Pancreas (tissue), 10 donors: ENCODE results near the gene CFAP69. TPM values are rescaled to one million over a fixed set of nuclear protein-coding genes. Genes with fewer than 3 reads are reported as not detected.

Source experiments
- ATAC-seq, 4 donors: fragments of 200-7000 bp; cut with Tn5 transposase; one replicate each; pipeline versions ENCODE4 v1.8.0 to v1.9.1; 2020; ENCODE audit warnings: mild to moderate bottlenecking in 4 of 4, moderate library complexity in 4 of 4
- DNase-seq, 6 donors: peaks; one replicate each; pipeline ENCODE4 v3.0.0-alpha.2; 2020
- FAIRE-seq: peaks from 2 replicates; lab custom pipeline; 2012; peaks lifted over from hg19 to GRCh38; lab: Jason Lieb, UNC
- H3K27ac ChIP-seq, 4 donors: fragments of 200-600 bp; sonication (generic); 1 replicate in 3 of 4; 2 replicates in 1 of 4; pipeline versions ENCODE4 v1.5.0 to v1.8.0; 2020
- H3K27me3 ChIP-seq, 4 donors: fragments of 200-600 bp; one replicate each; pipeline ENCODE4 v1.8.0; 2021
- H3K36me3 ChIP-seq, 3 donors: fragments of 200-600 bp; sonication (generic) in 1 of 3; one replicate each; pipeline versions ENCODE4 v1.5.0 to v1.8.0; 2020 to 2021
- H3K4me1 ChIP-seq, 3 donors: fragments of 200-600 bp; one replicate each; pipeline ENCODE4 v1.8.0; 2021
- H3K4me3 ChIP-seq, 4 donors: fragments of 200-600 bp; sonication (generic) in 2 of 4; one replicate each; pipeline versions ENCODE4 v1.5.0 to v1.8.0; 2020 to 2021
- H3K9me3 ChIP-seq, 4 donors: fragments of 200-600 bp; one replicate each; pipeline ENCODE4 v1.8.0; 2021
- CTCF ChIP-seq, 4 donors: fragments of 200-600 bp; sonication (generic) in 3 of 4; IDR thresholded peaks; one replicate each; pipeline versions ENCODE4 v1.5.0 to v1.8.0; 2021; ENCODE audit warnings: antibody characterized with exemption in 4 of 4
- WGBS, 2 donors: extraction: QIAGEN DNeasy Blood & Tissue Kit; methylation state at CpG; one replicate each; pipeline ENCODE4 v1.1.7; 2013; 5-methylcytosine and 5-hydroxymethylcytosine counted together
- intact Hi-C, 3 donors: fragments of 100-400 bp; cut with DNase I; formaldehyde crosslinking; loops; one replicate each; pipeline versions ENCODE4 v1.11.1 to v1.14.2; 2022
- polyA plus RNA-seq, 2 donors: library from polyadenylated mRNA; stranded (reverse); fragments of 200-250 nt; gene quantifications; one replicate each; pipeline ENCODE4 v1.2.3, GENCODE V29; 2013
- total RNA-seq, 6 donors: library from RNA; stranded (reverse); fragmentation: NEBNext Ultra II Directional in 4 of 6; extraction: Animal tissue kit (Norgen Biotek cat#: 25700) in 4 of 6; gene quantifications; one replicate each; pipeline versions ENCODE4 v1.2.1 to v1.2.4, GENCODE V29; 2021 to 2023
- donor health status: healthy with polysubstance abuse.
- donor health status: DM: no; HTN: no; CAD: no; lungs with moderate emphysema.
- donor health status: DM: no; HTN: no; CAD: no.
- donor health status: control.
- donor health status: control.
- donor health status: Bipolar disorder and iron deficiency.
- donor health status: DM: yes; HTN: yes; CAD: no.
- donor health status: DM: no; HTN: no; CAD: no.
- donor health status: DM: no; HTN: no; CAD: no.
- donor health status: DM: yes; HTN: yes; CAD: no.

The CFAP69 gene
- total and polyA plus RNA-seq, 8 donors: 2.6 to 12.8 (median 4.1) TPM

DNA sequence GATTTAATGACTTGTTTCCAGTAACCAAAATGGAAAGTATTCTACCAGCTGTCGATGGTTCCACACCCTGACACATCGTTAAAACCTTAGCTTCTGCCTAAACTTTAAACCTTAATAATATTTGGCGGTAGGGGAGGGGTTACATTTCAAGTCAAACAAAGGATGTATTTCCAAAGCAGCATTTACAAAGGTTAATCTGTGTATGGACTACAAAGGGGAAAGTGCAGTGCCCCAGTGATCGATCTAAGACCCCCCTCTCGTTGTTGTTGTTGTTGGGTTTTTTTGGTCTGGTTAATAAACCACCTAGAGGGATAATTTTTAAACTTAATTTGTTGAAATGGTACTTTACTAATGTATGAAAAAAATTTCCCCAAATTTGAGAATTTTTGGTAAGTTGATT, 34.5 kb upstream of the CFAP69 start:
- peak overlapping the region in 1 of 4 donors; percentile 87 for H3K4me3 ChIP-seq

DNA sequence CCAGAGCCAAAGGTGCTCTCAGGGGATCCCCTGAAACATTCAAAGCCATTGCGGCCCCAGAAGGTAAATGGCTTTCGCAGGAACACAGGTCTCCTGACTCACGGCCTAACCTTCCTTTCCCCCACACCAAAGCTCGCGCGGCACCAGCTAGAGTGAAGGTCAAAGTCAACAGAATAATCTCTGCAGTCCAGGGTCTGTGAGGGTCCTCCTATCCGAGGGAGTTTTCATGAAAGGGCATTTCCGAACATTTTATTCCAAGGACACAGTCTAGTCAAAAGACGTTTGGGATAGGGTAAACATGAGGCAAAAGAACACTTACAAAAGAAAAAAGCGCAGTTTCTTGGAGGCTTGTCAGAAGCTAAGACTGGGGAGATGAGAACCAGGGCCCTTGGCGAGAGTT, 34.0 kb upstream of the CFAP69 start:
- intact Hi-C loops: no loop called here
- no peaks in the 10 kb centered on the region for H3K36me3 ChIP-seq
- ATAC-seq: peak; percentile 22 to 49 (median 38)
- TF ChIP-seq CTCF (IDR thresholded peaks at IDR 0.05): no peak
- no peak for FAIRE-seq
- peak overlapping the region; percentile 55 to 87 (median 76) for H3K4me3 ChIP-seq
- peaks cover 0 to 8% (median 5%) of the 10 kb centered on the region in 3 donors for H3K4me1 ChIP-seq
- no peaks in the 10 kb centered on the region for H3K27me3 ChIP-seq
- peak overlapping the region; percentile 67 to 91 (median 81) for H3K27ac ChIP-seq
- WGBS, 2 donors: 7 to 15% methylated on average over 11 of the region's 11 CpGs
- peak in 5 of 6 donors; percentile 11 to 66 (median 29) for DNase-seq
- H3K9me3 ChIP-seq: no peaks in the 10 kb centered on the region

More for the DNA sequence above, 34.5 kb upstream of the CFAP69 start:
- H3K9me3 ChIP-seq: no peaks in the 10 kb centered on the region
- intact Hi-C loops: no loop called here
- WGBS, 2 donors: 83 to 84% methylated on average over 5 of the region's 5 CpGs
- H3K36me3 ChIP-seq: no peaks in the 10 kb centered on the region
- H3K4me1 ChIP-seq: peaks cover 0 to 8% (median 5%) of the 10 kb centered on the region in 3 donors
- FAIRE-seq: no peak
- no peak for DNase-seq
- no peak for ATAC-seq
- H3K27ac ChIP-seq: peak overlapping the region in 2 of 4 donors; percentile 89 to 91
- no peaks in the 10 kb centered on the region for H3K27me3 ChIP-seq
- no peak for TF ChIP-seq CTCF (IDR thresholded peaks at IDR 0.05)

DNA sequence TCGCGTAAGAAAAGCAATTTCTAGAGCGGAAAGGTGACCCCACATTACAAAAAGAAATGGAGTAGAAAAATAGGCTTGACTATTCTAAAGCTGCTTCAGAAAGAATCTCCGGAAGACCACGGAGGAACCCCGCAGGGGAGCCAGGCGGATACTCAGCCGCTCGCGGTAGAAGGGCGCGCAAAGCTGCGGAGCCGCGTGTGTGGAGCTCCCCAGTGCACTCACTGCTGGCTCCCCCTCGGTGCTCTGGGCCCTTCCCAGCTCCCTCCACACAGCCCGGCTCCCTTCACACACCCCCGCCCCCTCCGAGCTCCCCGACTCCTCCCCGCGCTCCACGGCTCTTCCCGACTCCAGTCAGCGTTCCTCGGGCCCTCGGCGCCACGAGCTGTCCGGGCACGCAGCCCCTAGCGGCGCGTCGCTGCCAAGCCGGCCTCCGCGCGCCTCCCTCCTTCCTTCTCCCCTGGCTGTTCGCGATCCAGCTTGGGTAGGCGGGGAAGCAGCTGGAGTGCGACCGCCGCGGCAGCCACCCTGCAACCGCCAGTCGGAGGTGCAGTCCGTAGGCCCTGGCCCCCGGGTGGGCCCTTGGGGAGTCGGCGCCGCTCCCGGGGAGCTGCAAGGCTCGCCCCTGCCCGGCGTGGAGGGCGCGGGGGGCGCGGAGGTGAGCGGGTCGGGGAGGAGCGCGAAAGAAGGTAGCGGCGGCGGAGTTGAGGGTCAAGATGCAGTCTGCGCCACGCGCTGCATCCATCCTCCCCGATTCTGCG, 33.4 kb upstream of the CFAP69 start, which contains the start of gene STEAP2:
STEAP2 (plus strand) TSS at position 350 of the 758 bp plus-strand sequence. CDS start 13,343 bp downstream, outside the sequence.
- Histone ChIP-seq H3K27ac (peak within 1 kb of the TSS; percentile 67 to 91 (median 81)), H3K4me3 (peak within 1 kb of the TSS; percentile 55 to 87 (median 76)), H3K27me3 (no peaks in the 10 kb centered on the region), H3K9me3 (no peaks in the 10 kb centered on the region), H3K4me1 (peaks cover 0 to 8% (median 5%) of the 10 kb centered on the region in 3 donors), H3K36me3 (no peaks in the 10 kb centered on the region)
- peak; percentile 96 to 98 (median 98) for ATAC-seq
- DNase-seq: peak; percentile 93 to 96 (median 94)
- no peak for FAIRE-seq
- TF ChIP-seq CTCF (IDR thresholded peaks at IDR 0.05): peak; percentile 31 to 68 (median 53)
- intact Hi-C loops: no loop called here
- WGBS, 2 donors: 1% methylated on average over 72 to 73 of the region's 73 CpGs

DNA sequence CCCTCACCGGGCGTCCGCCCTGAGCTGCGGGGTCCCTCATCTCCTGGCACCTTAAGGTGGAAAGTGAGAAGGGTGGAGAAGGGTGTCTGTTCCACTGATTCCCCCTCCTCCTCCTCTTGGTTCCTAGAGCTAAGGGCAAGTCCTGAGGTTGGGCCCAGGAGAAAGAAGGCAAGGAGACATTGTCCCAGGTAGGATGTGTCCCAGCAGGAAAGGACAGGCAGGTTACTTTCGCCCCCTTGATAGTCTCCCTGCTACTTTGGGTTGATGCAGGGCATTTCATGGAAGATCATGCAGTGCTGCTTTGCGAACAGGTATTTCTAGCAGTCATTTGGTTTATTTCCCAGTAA, 32.9 kb upstream of the CFAP69 start:
- no peak for FAIRE-seq
- intact Hi-C loops: no loop called here

More for the DNA sequence above, 32.9 kb upstream of the CFAP69 start:
- no peak for ATAC-seq
- TF ChIP-seq CTCF (IDR thresholded peaks at IDR 0.05): no peak
- H3K36me3 ChIP-seq: no peaks in the 10 kb centered on the region
- no peaks in the 10 kb centered on the region for H3K9me3 ChIP-seq
- 3 to 6% methylated on average over 6 of the region's 6 CpGs for WGBS, 2 donors
- no peak for DNase-seq
- peaks cover 0 to 8% (median 5%) of the 10 kb centered on the region in 3 donors for H3K4me1 ChIP-seq
- no peaks in the 10 kb centered on the region for H3K27me3 ChIP-seq
- peak overlapping the region; percentile 55 to 87 (median 76) for H3K4me3 ChIP-seq
- peak overlapping the region; percentile 67 to 91 (median 81) for H3K27ac ChIP-seq
